Mesendoderm (in vitro differentiated cells): ENCODE results near the gene HOXD3.

Source experiments
- DNase-seq: peaks from one replicate; pipeline ENCODE4 v3.0.0; 2013
- H2AK5ac ChIP-seq: 2 replicates; pipeline ENCODE4 v1.6.1; 2013; ENCODE audit warnings: low read length, inconsistent platforms
- H2BK120ac ChIP-seq: 2 replicates; pipeline ENCODE4 v1.6.1; 2013; ENCODE audit warnings: low read depth, mild to moderate bottlenecking, low read length, moderate library complexity, mixed read lengths
- H2BK15ac ChIP-seq: replicated peaks from 2 replicates; pipeline ENCODE4 v1.6.1; 2013; ENCODE audit warnings: low read depth, mild to moderate bottlenecking, moderate library complexity
- H2BK5ac ChIP-seq: 2 replicates; pipeline ENCODE4 v1.6.1; 2013; ENCODE audit warnings: low read length, inconsistent platforms
- H3K18ac ChIP-seq: 2 replicates; pipeline ENCODE4 v1.6.1; 2013; ENCODE audit warnings: mild to moderate bottlenecking, low read length, mixed read lengths
- H3K23ac ChIP-seq: one replicate; pipeline ENCODE4 v1.6.1; 2013; ENCODE audit warnings: low read length
- H3K27ac ChIP-seq: 2 replicates; pipeline ENCODE4 v1.5.1; 2013; ENCODE audit warnings: low read depth, mild to moderate bottlenecking, inconsistent platforms, low read length, moderate library complexity
- H3K27me3 ChIP-seq: 2 replicates; pipeline ENCODE4 v1.6.1; 2013; ENCODE audit warnings: low read length, control low read depth, mild to moderate bottlenecking, inconsistent platforms; ENCODE audit not compliant: insufficient read depth, poor library complexity
- H3K36me3 ChIP-seq: 2 replicates; pipeline ENCODE4 v1.6.1; 2013; ENCODE audit warnings: low read length, inconsistent platforms; ENCODE audit not compliant: control insufficient read depth, insufficient read depth
- H3K4ac ChIP-seq: one replicate; pipeline ENCODE4 v1.6.1; 2013; ENCODE audit warnings: low read depth, mild to moderate bottlenecking, low read length, moderate library complexity
- H3K4me1 ChIP-seq: 2 replicates; pipeline ENCODE4 v1.6.1; 2013; ENCODE audit warnings: low read depth, low read length, inconsistent platforms; ENCODE audit not compliant: control insufficient read depth
- H3K4me2 ChIP-seq: 2 replicates; pipeline ENCODE4 v1.6.1; 2013; ENCODE audit warnings: low read length
- H3K4me3 ChIP-seq: 2 replicates; pipeline ENCODE4 v1.5.1; 2013; ENCODE audit warnings: mild to moderate bottlenecking, low read length
- H3K56ac ChIP-seq: one replicate; pipeline ENCODE4 v1.6.1; 2013; ENCODE audit warnings: low read length
- H3K79me1 ChIP-seq: 2 replicates; pipeline ENCODE4 v1.6.1; 2013; ENCODE audit warnings: low read length, inconsistent platforms
- H3K79me2 ChIP-seq: 2 replicates; pipeline ENCODE4 v1.6.1; 2013; ENCODE audit warnings: mild to moderate bottlenecking, low read length; ENCODE audit not compliant: control insufficient read depth, insufficient read depth
- H3K9ac ChIP-seq: 2 replicates; pipeline ENCODE4 v1.6.1; 2013; ENCODE audit warnings: low read length, inconsistent platforms
- H4K5ac ChIP-seq: one replicate; pipeline ENCODE4 v1.6.1; 2013; ENCODE audit warnings: low read length
- H4K8ac ChIP-seq: one replicate; pipeline ENCODE4 v1.6.1; 2013; ENCODE audit warnings: low read depth, mild to moderate bottlenecking, control low read depth, low read length, moderate library complexity
- WGBS: extraction: QIAGEN DNeasy Blood & Tissue Kit; methylation state at CpG from one replicate; pipeline ENCODE4 v1.1.7; 2013; ENCODE audit warnings: low lambda C conversion rate, missing lambda C conversion rate; ENCODE audit not compliant: insufficient coverage; ENCODE audit errors: extremely low coverage; 5-methylcytosine and 5-hydroxymethylcytosine counted together

Gene HOXD3

DNA sequence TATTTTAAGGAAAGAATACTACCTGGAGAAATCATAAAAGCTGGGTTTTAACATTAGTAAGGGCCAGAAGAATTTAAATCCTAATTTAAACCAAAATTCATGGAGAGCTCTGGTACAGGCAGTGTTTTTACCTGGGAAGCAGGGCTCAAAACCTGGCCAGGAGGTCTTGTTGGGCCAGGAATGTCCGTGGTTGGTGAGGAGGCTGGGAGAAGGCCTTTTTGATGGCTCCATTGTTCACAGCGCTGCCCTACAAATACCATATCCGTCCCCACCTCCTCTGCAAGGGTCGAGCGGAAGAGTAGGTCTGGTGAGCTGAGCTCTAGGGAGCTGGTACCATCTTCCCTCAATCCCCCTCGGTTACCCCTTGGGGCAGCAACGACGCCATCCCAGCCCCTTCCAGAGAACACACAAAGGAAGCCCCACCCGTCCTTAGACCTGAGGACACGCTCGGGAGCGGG is 20.5 kb downstream of the HOXD3 start:
- H2BK5ac ChIP-seq: no peak overlapping the region
- peaks cover 61% of the 10 kb centered on the region for H3K27me3 ChIP-seq
- no peak overlapping the region for H2BK15ac ChIP-seq
- H3K79me1 ChIP-seq: no peaks in the 10 kb centered on the region
- H3K23ac ChIP-seq: no peak overlapping the region
- H3K56ac ChIP-seq: peak overlapping the region; percentile 19
- no peak overlapping the region for H3K4ac ChIP-seq
- no CpG with 5 or more reads among the region's 12 CpGs for WGBS
- H3K79me2 ChIP-seq: no peaks in the 10 kb centered on the region
- peak; percentile 52 for DNase-seq
- H3K4me2 ChIP-seq: peak overlapping the region; percentile 32
- no peak overlapping the region for H2BK120ac ChIP-seq
- no peaks in the 10 kb centered on the region for H3K36me3 ChIP-seq
- no peak overlapping the region for H4K8ac ChIP-seq
- peaks cover 2% of the 10 kb centered on the region for H3K4me1 ChIP-seq
- no peak overlapping the region for H2AK5ac ChIP-seq
- peak overlapping the region; percentile 50 for H3K9ac ChIP-seq
- no peak overlapping the region for H3K18ac ChIP-seq
- H4K5ac ChIP-seq: no peak overlapping the region
- no peak overlapping the region for H3K27ac ChIP-seq
- H3K4me3 ChIP-seq: no peak overlapping the region

DNA sequence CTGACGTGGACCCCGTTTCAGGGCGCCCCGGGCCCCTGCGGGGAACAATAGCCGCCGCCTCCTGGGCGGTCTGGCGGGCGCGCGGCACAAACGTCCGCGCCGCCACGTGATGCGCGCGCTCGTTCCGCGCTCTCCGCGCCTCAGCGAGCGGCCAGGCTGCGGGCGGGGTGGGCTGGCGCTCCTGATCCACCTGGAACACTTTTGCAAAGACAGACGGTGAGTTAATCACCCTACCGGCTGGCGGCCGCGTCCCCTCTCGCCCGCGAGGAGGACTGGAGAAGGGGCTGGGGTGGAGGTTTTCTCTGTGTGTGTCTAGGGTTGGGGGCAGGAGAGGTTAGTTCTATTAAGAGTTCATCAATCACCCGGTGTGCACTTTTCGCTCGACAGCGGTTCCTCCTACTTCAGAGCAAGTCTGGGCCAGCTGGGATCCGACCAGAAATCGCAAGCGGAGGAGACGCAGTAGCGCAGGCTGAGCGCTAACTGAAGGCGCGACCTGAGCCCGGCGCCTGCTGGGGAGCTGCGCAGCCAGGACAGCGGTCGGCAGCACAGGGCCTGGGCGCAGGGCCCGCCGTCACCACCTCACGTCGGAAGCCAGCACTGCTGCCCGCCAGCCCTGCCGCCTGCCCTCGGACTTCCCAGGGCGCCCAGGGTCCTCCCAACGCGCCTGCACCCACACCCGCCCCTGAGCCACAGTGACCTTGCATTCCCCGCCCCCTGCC is 21.1 kb downstream of the HOXD3 start:
- WGBS: no CpG with 5 or more reads among the region's 68 CpGs
- H3K4me2 ChIP-seq: peak overlapping the region; percentile 32
- H2BK15ac ChIP-seq: no peak overlapping the region
- no peak overlapping the region for H2AK5ac ChIP-seq
- no peaks in the 10 kb centered on the region for H3K36me3 ChIP-seq
- peak; percentile 55 for DNase-seq
- no peaks in the 10 kb centered on the region for H3K79me2 ChIP-seq
- H3K9ac ChIP-seq: peak overlapping the region; percentile 50
- H2BK5ac ChIP-seq: no peak overlapping the region
- H3K18ac ChIP-seq: no peak overlapping the region
- H3K56ac ChIP-seq: peak overlapping the region; percentile 19
- H3K27me3 ChIP-seq: peaks cover 56% of the 10 kb centered on the region
- no peak overlapping the region for H3K23ac ChIP-seq
- H3K4ac ChIP-seq: no peak overlapping the region
- H2BK120ac ChIP-seq: no peak overlapping the region
- no peak overlapping the region for H4K5ac ChIP-seq
- peak overlapping the region; percentile 16 for H3K4me3 ChIP-seq
- no peak overlapping the region for H3K27ac ChIP-seq
- no peaks in the 10 kb centered on the region for H3K79me1 ChIP-seq
- H4K8ac ChIP-seq: no peak overlapping the region
- H3K4me1 ChIP-seq: peaks cover 2% of the 10 kb centered on the region

DNA sequence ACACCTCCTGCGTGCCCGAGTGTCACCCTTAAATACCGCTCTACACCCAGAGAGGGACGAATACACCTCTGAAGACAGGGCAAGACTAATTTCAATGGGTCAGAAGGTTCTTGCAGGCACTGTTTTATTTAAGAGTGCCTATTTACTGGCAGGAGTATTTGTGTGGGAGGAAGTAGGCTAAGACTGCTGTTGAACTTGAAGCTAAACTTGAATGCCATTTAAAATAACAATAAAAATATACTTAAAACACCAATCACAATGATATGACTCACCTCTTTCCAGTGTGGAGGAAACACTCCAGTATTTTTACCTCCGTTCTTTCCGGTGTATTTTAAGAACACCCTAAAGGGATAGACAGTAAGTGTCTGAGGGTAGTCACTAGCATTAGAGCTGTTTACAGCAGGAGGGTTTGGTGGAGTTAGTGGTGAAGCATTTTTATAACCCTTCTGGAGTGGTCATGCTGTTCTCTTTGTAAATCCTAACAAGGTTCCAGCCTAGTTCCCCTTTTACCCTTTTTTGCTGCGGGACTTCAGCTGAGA is 21.7 kb downstream of the HOXD3 start:
- Histone ChIP-seq H3K79me2 (no peaks in the 10 kb centered on the region), H2AK5ac (no peak overlapping the region), H4K5ac (no peak overlapping the region), H2BK15ac (no peak overlapping the region), H3K56ac (peak overlapping the region; percentile 19), H3K18ac (no peak overlapping the region), H3K79me1 (no peaks in the 10 kb centered on the region), H2BK5ac (no peak overlapping the region), H3K4me3 (no peak overlapping the region), H3K4ac (no peak overlapping the region), H2BK120ac (no peak overlapping the region), H3K4me1 (peaks cover 2% of the 10 kb centered on the region), H3K27me3 (peaks cover 51% of the 10 kb centered on the region), H3K27ac (no peak overlapping the region), H3K23ac (no peak overlapping the region), H4K8ac (no peak overlapping the region), H3K4me2 (no peak overlapping the region), H3K36me3 (no peaks in the 10 kb centered on the region), H3K9ac (no peak overlapping the region)
- no peak for DNase-seq
- no CpG with 5 or more reads among the region's 7 CpGs for WGBS

- no peak overlapping the region for H3K4ac ChIP-seq
- WGBS: no CpG with 5 or more reads among the region's 3 CpGs
- no peak for DNase-seq
- no peak overlapping the region for H2AK5ac ChIP-seq
- no peak overlapping the region for H3K4me3 ChIP-seq
- no peak overlapping the region for H3K4me2 ChIP-seq
- no peak overlapping the region for H3K56ac ChIP-seq
- H3K79me1 ChIP-seq: no peaks in the 10 kb centered on the region
- no peak overlapping the region for H3K23ac ChIP-seq
- no peak overlapping the region for H2BK5ac ChIP-seq
- H3K18ac ChIP-seq: no peak overlapping the region
- no peak overlapping the region for H4K5ac ChIP-seq
- H2BK120ac ChIP-seq: no peak overlapping the region
- H2BK15ac ChIP-seq: no peak overlapping the region
- peaks cover 2% of the 10 kb centered on the region for H3K4me1 ChIP-seq
- no peaks in the 10 kb centered on the region for H3K36me3 ChIP-seq
- peaks cover 37% of the 10 kb centered on the region for H3K27me3 ChIP-seq
- H3K79me2 ChIP-seq: no peaks in the 10 kb centered on the region
- no peak overlapping the region for H4K8ac ChIP-seq
- H3K27ac ChIP-seq: no peak overlapping the region
- no peak overlapping the region for H3K9ac ChIP-seq
Measured at GRCh38 chr2:176181551-176181950, 24.4 kb downstream of the HOXD3 start.

- H2BK5ac ChIP-seq: no peak overlapping the region
- no peak overlapping the region for H3K27ac ChIP-seq
- H3K79me1 ChIP-seq: no peaks in the 10 kb centered on the region
- H2BK120ac ChIP-seq: no peak overlapping the region
- H3K56ac ChIP-seq: no peak overlapping the region
- WGBS: no CpG with 5 or more reads among the region's 3 CpGs
- no peaks in the 10 kb centered on the region for H3K79me2 ChIP-seq
- no peak overlapping the region for H2AK5ac ChIP-seq
- no peak overlapping the region for H3K4me2 ChIP-seq
- no peak overlapping the region for H3K4me3 ChIP-seq
- no peak overlapping the region for H3K18ac ChIP-seq
- peaks cover 36% of the 10 kb centered on the region for H3K27me3 ChIP-seq
- peaks cover 4% of the 10 kb centered on the region for H3K4me1 ChIP-seq
- H4K8ac ChIP-seq: no peak overlapping the region
- H3K23ac ChIP-seq: no peak overlapping the region
- no peak overlapping the region for H4K5ac ChIP-seq
- no peak overlapping the region for H2BK15ac ChIP-seq
- no peak overlapping the region for H3K4ac ChIP-seq
- H3K9ac ChIP-seq: no peak overlapping the region
- no peaks in the 10 kb centered on the region for H3K36me3 ChIP-seq
- DNase-seq: no peak
Measured at GRCh38 chr2:176182671-176183070, 25.6 kb downstream of the HOXD3 start.
